ENCODE data around the gene MCM9. TPM values are rescaled to one million over a fixed set of nuclear protein-coding genes. Genes with fewer than 3 reads are reported as not detected.
A peak's percentile ranks its signal among the peaks of the same experiment; 100 is the strongest.
"Not testable (repeated sequence)": the region's sequence is repeated elsewhere in the genome, so short reads cannot be mapped to it uniquely, and the experiment has no call there.

MCM9 gene
- total RNA-seq, 4 donors from 2014 or later = 3.5 to 6.9 (median 5.0) TPM

- no peaks in the 10 kb centered on the region for H3K36me3 ChIP-seq
- H3K27me3 ChIP-seq = no peaks in the 10 kb centered on the region
- H3K4me1 ChIP-seq = peaks cover 0 to 10% of the 10 kb centered on the region in 2 donors
- in situ Hi-C loops (cut with MboI; ENCODE audit: low sequenced_read_pairs in 4 of 4) = no loop called here
- ATAC-seq (peak; percentile 74 to 77), DNase-seq (no peak)
- intact Hi-C loops (cut with DNase I; ENCODE audit: low total_unique reads) = no loop called here
- H3K27ac ChIP-seq = peak overlapping the region; percentile 56 to 66 (median 63)
- no peak overlapping the region for H3K4me3 ChIP-seq
- peak in 1 of 2 donors; percentile 18 for TF ChIP-seq POLR2A (IDR thresholded peaks at IDR 0.05)
- TF ChIP-seq, protein P1, sequence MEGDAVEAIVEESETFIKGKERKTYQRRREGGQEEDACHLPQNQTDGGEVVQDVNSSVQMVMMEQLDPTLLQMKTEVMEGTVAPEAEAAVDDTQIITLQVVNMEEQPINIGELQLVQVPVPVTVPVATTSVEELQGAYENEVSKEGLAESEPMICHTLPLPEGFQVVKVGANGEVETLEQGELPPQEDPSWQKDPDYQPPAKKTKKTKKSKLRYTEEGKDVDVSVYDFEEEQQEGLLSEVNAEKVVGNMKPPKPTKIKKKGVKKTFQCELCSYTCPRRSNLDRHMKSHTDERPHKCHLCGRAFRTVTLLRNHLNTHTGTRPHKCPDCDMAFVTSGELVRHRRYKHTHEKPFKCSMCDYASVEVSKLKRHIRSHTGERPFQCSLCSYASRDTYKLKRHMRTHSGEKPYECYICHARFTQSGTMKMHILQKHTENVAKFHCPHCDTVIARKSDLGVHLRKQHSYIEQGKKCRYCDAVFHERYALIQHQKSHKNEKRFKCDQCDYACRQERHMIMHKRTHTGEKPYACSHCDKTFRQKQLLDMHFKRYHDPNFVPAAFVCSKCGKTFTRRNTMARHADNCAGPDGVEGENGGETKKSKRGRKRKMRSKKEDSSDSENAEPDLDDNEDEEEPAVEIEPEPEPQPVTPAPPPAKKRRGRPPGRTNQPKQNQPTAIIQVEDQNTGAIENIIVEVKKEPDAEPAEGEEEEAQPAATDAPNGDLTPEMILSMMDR (IDR thresholded peaks at IDR 0.05 in 4 of 5, conservative IDR thresholded peaks at IDR 0.05 in 1 of 5) = no peak
- no peaks in the 10 kb centered on the region for H3K9me3 ChIP-seq
These were observed 166.0 kb downstream of the MCM9 start for GRCh38 chr6:118768904-118769325.

- in situ Hi-C loops (cut with MboI; ENCODE audit: low sequenced_read_pairs in 4 of 4) (no loop called here), intact Hi-C loops (cut with DNase I; ENCODE audit: low total_unique reads) (no loop called here)
- H3K4me1 ChIP-seq = peaks cover 0 to 10% of the 10 kb centered on the region in 2 donors
- TF ChIP-seq, protein P1 (IDR thresholded peaks at IDR 0.05 in 4 of 5, conservative IDR thresholded peaks at IDR 0.05 in 1 of 5) = no peak
- TF ChIP-seq POLR2A (IDR thresholded peaks at IDR 0.05) = no peak
- H3K4me3 ChIP-seq = no peak overlapping the region
- H3K27me3 ChIP-seq = no peaks in the 10 kb centered on the region
- DNase-seq (no peak), ATAC-seq (no peak)
- H3K36me3 ChIP-seq = no peaks in the 10 kb centered on the region
- H3K9me3 ChIP-seq = no peaks in the 10 kb centered on the region
- H3K27ac ChIP-seq = peak overlapping the region; percentile 56 to 66 (median 63)
These were observed 166.5 kb downstream of the MCM9 start for GRCh38 chr6:118768441-118768840.

GRCh38 chr6:118765316-118765715 is 169.6 kb downstream of the MCM9 start:
- DNase-seq; H3K27me3 ChIP-seq; H3K4me1 ChIP-seq; intact Hi-C loops (cut with DNase I; ENCODE audit: low total_unique reads); in situ Hi-C loops (cut with MboI; ENCODE audit: low sequenced_read_pairs in 4 of 4); H3K27ac ChIP-seq; ATAC-seq; H3K9me3 ChIP-seq; H3K4me3 ChIP-seq; H3K36me3 ChIP-seq: not testable (repeated sequence)

- no peak overlapping the region for H3K27ac ChIP-seq
- no peaks in the 10 kb centered on the region for H3K9me3 ChIP-seq
- no peak for ATAC-seq
- H3K4me3 ChIP-seq = no peak overlapping the region
- H3K27me3 ChIP-seq = no peaks in the 10 kb centered on the region
- intact Hi-C loops (cut with DNase I; ENCODE audit: low total_unique reads) (no loop called here), in situ Hi-C loops (cut with MboI; ENCODE audit: low sequenced_read_pairs in 4 of 4) (no loop called here)
- TF ChIP-seq, protein P1 (IDR thresholded peaks at IDR 0.05 in 4 of 5, conservative IDR thresholded peaks at IDR 0.05 in 1 of 5) = no peak
- no peak for TF ChIP-seq POLR2A (IDR thresholded peaks at IDR 0.05)
- peaks cover 0 to 10% of the 10 kb centered on the region in 2 donors for H3K4me1 ChIP-seq
- no peak for DNase-seq
- H3K36me3 ChIP-seq = no peaks in the 10 kb centered on the region
These were observed 170.2 kb downstream of the MCM9 start for GRCh38 chr6:118764766-118765165.

Other genes with a start within 250 kb of the MCM9 start
- 10 to 100 TPM in 3 of 4 donors, 1 to 10 TPM in 1; 9.7 to 13.9 (median 11.0) TPM for gene ASF1A, start 41.0 kb downstream of the MCM9 start, total RNA-seq
- 1 to 10 TPM in 2 of 4 donors, under 1 TPM in 2; 0.40 to 1.0 (median 0.79) TPM for gene FAM184A, start 143.5 kb upstream of the MCM9 start, total RNA-seq